ENCODE measurements around the gene NEK1. TPM values are rescaled to one million over a fixed set of nuclear protein-coding genes. Genes with fewer than 3 reads are reported as not detected.

Gene NEK1
- total RNA-seq, 2 experiments from 2014 or later = 7.4 to 26.2 TPM

GRCh38 chr4:169384779-169385178 is 227.6 kb downstream of the NEK1 start:
- no peak for DNase-seq (ENCODE audit: low spot score)
- no peak overlapping the region for H3K4me2 ChIP-seq (ENCODE audit: low read length)
- no peaks in the 10 kb centered on the region for H3K4me1 ChIP-seq (ENCODE audit: insufficient read depth, low read length, poor library complexity, severe bottlenecking)
- H3K9me3 ChIP-seq (ENCODE audit: low read length) = no peaks in the 10 kb centered on the region
- POLR2A ChIA-PET = interaction anchor here (0.7 kb wide), 1 partner anchor 682 kb away, joined by 3 read pairs; no protein-coding TSS in a partner anchor
- H3K36me3 ChIP-seq (ENCODE audit: insufficient read depth, low read length) = no peaks in the 10 kb centered on the region
- CTCF ChIA-PET (ENCODE audit: unreplicated experiment) = no interaction called here
- intact Hi-C loops (cut with micrococcal nuclease; ENCODE audit: unreplicated experiment) = loop anchor here (5.0 kb wide), 1 partner anchor 427 kb away; no protein-coding TSS in a partner anchor
- H3K9me2 ChIP-seq (ENCODE audit: insufficient read depth, low read length) = no peaks in the 10 kb centered on the region
- no peak overlapping the region for H3K4me3 ChIP-seq (ENCODE audit: low read depth, low read length, poor library complexity, severe bottlenecking)
- no TSS peak for BruUV-seq (replicated peaks)
- H3K27ac ChIP-seq (ENCODE audit: low read depth, low read length, poor library complexity, severe bottlenecking) = no peak overlapping the region
- H4K20me1 ChIP-seq (ENCODE audit: insufficient read depth, low read length) = no peaks in the 10 kb centered on the region
- H2AFZ ChIP-seq (ENCODE audit: low read length) = no peak overlapping the region
- H3K79me2 ChIP-seq (ENCODE audit: insufficient read depth, low read depth, low read length) = no peaks in the 10 kb centered on the region
- TF ChIP-seq CTCF (conservative IDR thresholded peaks at IDR 0.05; ENCODE audit: low read length) = no peak
- no peak for TF ChIP-seq EZH2phosphoT487 (IDR thresholded peaks at IDR 0.05; ENCODE audit: borderline replicate concordance, low read depth, low read length)

DNA sequence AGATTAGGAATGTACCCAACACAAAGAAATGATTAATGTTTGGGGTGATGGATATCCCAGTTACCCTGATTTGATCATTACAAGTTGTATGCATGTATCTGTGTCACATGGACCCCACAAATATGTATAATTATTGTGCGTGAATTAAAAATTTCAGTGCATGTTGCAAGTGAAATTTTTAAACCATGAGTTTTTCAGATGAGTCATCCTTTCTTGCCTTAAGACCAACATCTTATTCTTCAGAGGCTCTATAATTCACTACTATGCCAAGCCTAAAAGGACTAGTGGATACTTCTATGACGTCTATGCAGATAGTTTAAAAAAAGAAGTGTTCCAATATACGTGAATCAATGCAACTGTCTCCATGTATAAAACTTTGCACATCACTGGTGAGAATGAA is 228.7 kb downstream of the NEK1 start:
- POLR2A ChIA-PET = no interaction called here

More for the DNA sequence above, 228.7 kb downstream of the NEK1 start:
- no TSS peak for BruUV-seq (replicated peaks)
- DNase-seq (ENCODE audit: low spot score) = no peak
- Histone ChIP-seq H3K9me3 (ENCODE audit: low read length) (no peaks in the 10 kb centered on the region), H2AFZ (ENCODE audit: low read length) (no peak overlapping the region), H3K4me1 (ENCODE audit: insufficient read depth, low read length, poor library complexity, severe bottlenecking) (no peaks in the 10 kb centered on the region), H3K4me3 (ENCODE audit: low read depth, low read length, poor library complexity, severe bottlenecking) (no peak overlapping the region), H3K36me3 (ENCODE audit: insufficient read depth, low read length) (no peaks in the 10 kb centered on the region), H3K4me2 (ENCODE audit: low read length) (no peak overlapping the region), H4K20me1 (ENCODE audit: insufficient read depth, low read length) (no peaks in the 10 kb centered on the region), H3K9me2 (ENCODE audit: insufficient read depth, low read length) (no peaks in the 10 kb centered on the region), H3K79me2 (ENCODE audit: insufficient read depth, low read depth, low read length) (no peaks in the 10 kb centered on the region), H3K27ac (ENCODE audit: low read depth, low read length, poor library complexity, severe bottlenecking) (no peak overlapping the region)
- CTCF ChIA-PET (ENCODE audit: unreplicated experiment) = no interaction called here
- intact Hi-C loops (cut with micrococcal nuclease; ENCODE audit: unreplicated experiment) = loop anchor here (5.0 kb wide), 1 partner anchor 426 kb away; no protein-coding TSS in a partner anchor
- no peak for TF ChIP-seq CTCF (conservative IDR thresholded peaks at IDR 0.05; ENCODE audit: low read length)
- no peak for TF ChIP-seq EZH2phosphoT487 (IDR thresholded peaks at IDR 0.05; ENCODE audit: borderline replicate concordance, low read depth, low read length)
